Jurkat, Clone E6-1 (cell line): Measurements from ENCODE around the gene NTHL1.

Experiments used
- DNase-seq: peaks from one replicate; pipeline ENCODE4 v3.0.0-alpha.2; 2011; ENCODE audit warnings: low read depth, low spot score
- H3K4me3 ChIP-seq: 2 replicates; pipeline ENCODE4 v1.5.1; 2011; ENCODE audit warnings: mild to moderate bottlenecking, low read length, control low read depth, moderate library complexity

NTHL1 gene

GRCh38 chr16:1990101-1990350 is 57.6 kb downstream of the NTHL1 start:
- no peak for DNase-seq
- H3K4me3 ChIP-seq = no peak overlapping the region
